GM21360 (cell line): ENCODE measurements around the gene TSPAN15.
"Not testable (repeated sequence)": the region's sequence is repeated elsewhere in the genome, so short reads cannot be mapped to it uniquely, and the experiment has no call there.

Experiments used
- ATAC-seq: cut with Tn5 transposase; IDR thresholded peaks from one replicate; pipeline ENCODE4 v1.9.1; 2021; ENCODE audit warnings: mild to moderate bottlenecking, moderate library complexity; ENCODE audit not compliant: unreplicated experiment

The TSPAN15 gene

GRCh38 chr10:69445041-69445440 lies 6.2 kb upstream of the TSPAN15 start:
- no peak for ATAC-seq

- ATAC-seq, result no peak
Measured at GRCh38 chr10:69446229-69446628, 5.0 kb upstream of the TSPAN15 start.

GRCh38 chr10:69446650-69447151 lies 4.6 kb upstream of the TSPAN15 start:
- ATAC-seq, result no peak

- peak; percentile 44 for ATAC-seq
Measured at GRCh38 chr10:69449841-69450240, 1.4 kb upstream of the TSPAN15 start.

GRCh38 chr10:69450395-69450794 lies 870 bp upstream of the TSPAN15 start:
- not testable (repeated sequence) for ATAC-seq

GRCh38 chr10:69451784-69452251 lies 553 bp downstream of the TSPAN15 start:
- ATAC-seq, result no peak

GRCh38 chr10:69452676-69453415 lies 1.6 kb downstream of the TSPAN15 start:
- ATAC-seq, result no peak

GRCh38 chr10:69453795-69454194 lies 2.5 kb downstream of the TSPAN15 start:
- no peak for ATAC-seq

GRCh38 chr10:69455006-69455763 lies 3.9 kb downstream of the TSPAN15 start:
- ATAC-seq, result no peak

- ATAC-seq, result no peak
Measured at GRCh38 chr10:69456880-69457693, 5.8 kb downstream of the TSPAN15 start.

GRCh38 chr10:69457771-69458237 lies 6.5 kb downstream of the TSPAN15 start:
- no peak for ATAC-seq

- no peak for ATAC-seq
Measured at GRCh38 chr10:69458430-69459100, 7.3 kb downstream of the TSPAN15 start.

GRCh38 chr10:69459101-69459790 lies 8.0 kb downstream of the TSPAN15 start:
- ATAC-seq, result no peak

- no peak for ATAC-seq
Measured at GRCh38 chr10:69459893-69460575, 8.8 kb downstream of the TSPAN15 start.

GRCh38 chr10:69460576-69461242 lies 9.4 kb downstream of the TSPAN15 start:
- ATAC-seq, result no peak

- ATAC-seq, result no peak
Measured at GRCh38 chr10:69461243-69462025, 10.2 kb downstream of the TSPAN15 start.

- ATAC-seq, result no peak
Measured at GRCh38 chr10:69463886-69464285, 12.6 kb downstream of the TSPAN15 start.

GRCh38 chr10:69464401-69464800 lies 13.1 kb downstream of the TSPAN15 start:
- ATAC-seq, result no peak
